ENCODE measurements around the gene FOXK2. TPM values are rescaled to one million over a fixed set of nuclear protein-coding genes. Genes with fewer than 3 reads are reported as not detected.
"Not testable (repeated sequence)": the region's sequence is repeated elsewhere in the genome, so short reads cannot be mapped to it uniquely, and the experiment has no call there.

Gene FOXK2
- total RNA-seq, 6 donors from 2014 or later: 50.8 to 92.7 (median 58.9) TPM

GRCh38 chr17:82536512-82537201 lies 17.1 kb downstream of the FOXK2 start:
- no peak overlapping the region for H3K4me3 ChIP-seq
- H3K4me1 ChIP-seq: peaks cover 43 to 73% (median 54%) of the 10 kb centered on the region in 4 donors
- ATAC-seq (ENCODE audit: low FRiP score in 2 of 2) (peak; percentile 66 to 69), DNase-seq (peak in 1 of 2 donors; percentile 84)
- peak in 1 of 4 donors; percentile 4 for TF ChIP-seq POLR2A (IDR thresholded peaks at IDR 0.05)
- TF ChIP-seq EP300 (IDR thresholded peaks at IDR 0.05): peak in 1 of 4 donors; percentile 12
- TF ChIP-seq, protein P1, sequence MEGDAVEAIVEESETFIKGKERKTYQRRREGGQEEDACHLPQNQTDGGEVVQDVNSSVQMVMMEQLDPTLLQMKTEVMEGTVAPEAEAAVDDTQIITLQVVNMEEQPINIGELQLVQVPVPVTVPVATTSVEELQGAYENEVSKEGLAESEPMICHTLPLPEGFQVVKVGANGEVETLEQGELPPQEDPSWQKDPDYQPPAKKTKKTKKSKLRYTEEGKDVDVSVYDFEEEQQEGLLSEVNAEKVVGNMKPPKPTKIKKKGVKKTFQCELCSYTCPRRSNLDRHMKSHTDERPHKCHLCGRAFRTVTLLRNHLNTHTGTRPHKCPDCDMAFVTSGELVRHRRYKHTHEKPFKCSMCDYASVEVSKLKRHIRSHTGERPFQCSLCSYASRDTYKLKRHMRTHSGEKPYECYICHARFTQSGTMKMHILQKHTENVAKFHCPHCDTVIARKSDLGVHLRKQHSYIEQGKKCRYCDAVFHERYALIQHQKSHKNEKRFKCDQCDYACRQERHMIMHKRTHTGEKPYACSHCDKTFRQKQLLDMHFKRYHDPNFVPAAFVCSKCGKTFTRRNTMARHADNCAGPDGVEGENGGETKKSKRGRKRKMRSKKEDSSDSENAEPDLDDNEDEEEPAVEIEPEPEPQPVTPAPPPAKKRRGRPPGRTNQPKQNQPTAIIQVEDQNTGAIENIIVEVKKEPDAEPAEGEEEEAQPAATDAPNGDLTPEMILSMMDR (IDR thresholded peaks at IDR 0.05): no peak
- TF ChIP-seq POLR2AphosphoS5 (IDR thresholded peaks at IDR 0.05): peak in 1 of 2 donors; percentile 43
- H3K27me3 ChIP-seq: no peaks in the 10 kb centered on the region
- H3K9me3 ChIP-seq: no peaks in the 10 kb centered on the region
- peak overlapping the region; percentile 72 to 88 (median 83) for H3K27ac ChIP-seq
- no peaks in the 10 kb centered on the region for H3K36me3 ChIP-seq
- WGBS, 2 donors: 22 to 24% methylated on average over 3 to 6 of the region's 6 CpGs

DNA sequence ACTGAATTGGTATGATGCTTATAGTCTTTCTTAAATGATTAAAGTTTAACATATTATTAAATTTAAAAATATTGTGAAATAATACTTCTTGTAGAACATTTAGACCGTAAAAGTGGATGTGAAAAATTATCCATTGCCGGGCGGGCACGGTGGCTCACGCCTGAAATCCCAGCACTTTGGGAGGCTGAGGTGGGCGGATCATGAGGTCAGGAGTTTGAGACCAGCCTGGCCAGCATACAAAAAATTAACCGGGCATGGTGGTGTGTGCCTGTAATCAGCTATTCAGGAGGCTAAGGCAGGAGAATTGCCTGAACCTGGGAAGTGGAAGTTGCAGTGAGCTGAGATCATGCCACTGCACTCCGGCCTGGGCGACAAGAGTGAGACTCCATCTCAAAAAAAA lies 17.7 kb downstream of the FOXK2 start:
- H3K36me3 ChIP-seq, DNase-seq, H3K4me3 ChIP-seq, H3K27me3 ChIP-seq, H3K9me3 ChIP-seq: not testable (repeated sequence)
- ATAC-seq (ENCODE audit: low FRiP score in 2 of 2): peak in 1 of 2 donors; percentile 57
- Histone ChIP-seq H3K27ac (peak overlapping the region; percentile 72 to 88 (median 83)), H3K4me1 (peaks cover 40 to 71% (median 49%) of the 10 kb centered on the region in 4 donors)
- 61 to 72% methylated on average over 9 of the region's 9 CpGs for WGBS, 2 donors

GRCh38 chr17:82539076-82539475 lies 19.5 kb downstream of the FOXK2 start:
- not testable (repeated sequence) for H3K27me3 ChIP-seq; H3K36me3 ChIP-seq; DNase-seq; ATAC-seq (ENCODE audit: low FRiP score in 2 of 2); H3K9me3 ChIP-seq; H3K4me3 ChIP-seq
- 90 to 91% methylated on average over 18 of the region's 18 CpGs for WGBS, 2 donors
- Histone ChIP-seq H3K27ac (peak overlapping the region in 3 of 4 donors; percentile 17 to 88 (median 86)), H3K4me1 (peaks cover 40 to 72% (median 55%) of the 10 kb centered on the region in 4 donors)

DNA sequence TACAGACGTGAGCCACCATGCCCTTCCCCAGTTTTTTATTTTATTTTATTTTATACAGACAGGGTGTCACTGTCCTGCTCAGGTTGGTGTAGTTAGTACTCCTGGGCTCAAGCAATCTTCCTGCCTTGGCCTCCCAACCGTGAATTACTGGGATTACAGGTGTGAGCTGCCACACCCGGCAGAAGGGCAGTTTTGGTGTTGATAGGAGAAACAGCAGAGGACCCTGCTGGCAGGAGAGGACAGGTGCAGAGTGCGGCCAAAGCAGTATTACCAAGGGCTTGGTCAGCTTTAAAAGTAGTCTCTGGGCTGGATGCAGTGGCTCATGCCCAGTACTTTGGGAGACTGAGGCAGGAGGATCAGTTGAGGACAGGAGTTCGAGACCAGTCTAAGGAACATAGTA lies 22.9 kb downstream of the FOXK2 start:
- Histone ChIP-seq H3K9me3 (no peaks in the 10 kb centered on the region), H3K4me1 (peaks cover 22 to 57% (median 27%) of the 10 kb centered on the region in 4 donors), H3K27ac (no peak overlapping the region), H3K27me3 (no peaks in the 10 kb centered on the region), H3K4me3 (no peak overlapping the region), H3K36me3 (no peaks in the 10 kb centered on the region)
- TF ChIP-seq, protein P1 (IDR thresholded peaks at IDR 0.05): no peak
- TF ChIP-seq POLR2AphosphoS5 (IDR thresholded peaks at IDR 0.05) (no peak), EP300 (IDR thresholded peaks at IDR 0.05) (no peak), POLR2A (IDR thresholded peaks at IDR 0.05) (no peak)
- WGBS, 2 donors: 93 to 94% methylated on average over 5 of the region's 5 CpGs
- DNase-seq (no peak), ATAC-seq (ENCODE audit: low FRiP score in 2 of 2) (no peak)

GRCh38 chr17:82544431-82545070 lies 25.0 kb downstream of the FOXK2 start:
- peak overlapping the region in 2 of 4 donors; percentile 4 to 63 for H3K27ac ChIP-seq
- peaks cover 26 to 61% (median 32%) of the 10 kb centered on the region in 4 donors for H3K4me1 ChIP-seq
- H3K4me3 ChIP-seq: no peak overlapping the region
- DNase-seq (no peak), ATAC-seq (ENCODE audit: low FRiP score in 2 of 2) (no peak)
- no peaks in the 10 kb centered on the region for H3K27me3 ChIP-seq
- 68 to 72% methylated on average over 16 of the region's 16 CpGs for WGBS, 2 donors
- TF ChIP-seq, protein P1 (IDR thresholded peaks at IDR 0.05): no peak
- no peak for TF ChIP-seq EP300 (IDR thresholded peaks at IDR 0.05)
- TF ChIP-seq POLR2A (IDR thresholded peaks at IDR 0.05): no peak
- no peak for TF ChIP-seq POLR2AphosphoS5 (IDR thresholded peaks at IDR 0.05)
- no peaks in the 10 kb centered on the region for H3K36me3 ChIP-seq
- H3K9me3 ChIP-seq: no peaks in the 10 kb centered on the region

Measured in upper lobe of left lung (tissue), 6 donors.